CD4-positive, alpha-beta T cell treated with Interleukin-6 for 4 hours (primary cell): Measurements from ENCODE around the gene G6PC3.
"Not testable (repeated sequence)": the region's sequence is repeated elsewhere in the genome, so short reads cannot be mapped to it uniquely, and the experiment has no call there.

Source experiments
- DNase-seq: peaks from one replicate; pipeline ENCODE4 v3.0.0-alpha.2; 2020; ENCODE audit warnings: mixed read lengths

G6PC3 gene

GRCh38 chr17:44084921-44085320 is 14.4 kb downstream of the G6PC3 start:
- DNase-seq = no peak

GRCh38 chr17:44085908-44086307 is 15.4 kb downstream of the G6PC3 start:
- DNase-seq = no peak

- peak; percentile 77 for DNase-seq
Observed at GRCh38 chr17:44086364-44087311, 16.1 kb downstream of the G6PC3 start.

- no peak for DNase-seq
Observed at GRCh38 chr17:44087319-44087718, 16.8 kb downstream of the G6PC3 start.

- no peak for DNase-seq
Observed at GRCh38 chr17:44088254-44088653, 17.7 kb downstream of the G6PC3 start.

GRCh38 chr17:44091200-44091997 is 20.9 kb downstream of the G6PC3 start:
- no peak for DNase-seq

GRCh38 chr17:44092051-44092450 is 21.5 kb downstream of the G6PC3 start:
- DNase-seq = no peak

GRCh38 chr17:44093231-44093900 is 22.8 kb downstream of the G6PC3 start:
- no peak for DNase-seq

GRCh38 chr17:44094701-44095387 is 24.3 kb downstream of the G6PC3 start:
- DNase-seq = no peak

GRCh38 chr17:44095388-44095646 is 24.8 kb downstream of the G6PC3 start:
- DNase-seq = no peak

- DNase-seq = peak; percentile 15
Observed at GRCh38 chr17:44095647-44096496, 25.3 kb downstream of the G6PC3 start.

- no peak for DNase-seq
Observed at GRCh38 chr17:44097110-44097958, 26.8 kb downstream of the G6PC3 start.

GRCh38 chr17:44101858-44102257 is 31.3 kb downstream of the G6PC3 start:
- DNase-seq = not testable (repeated sequence)

GRCh38 chr17:44102849-44103622 is 32.5 kb downstream of the G6PC3 start:
- no peak for DNase-seq

GRCh38 chr17:44105483-44105882 is 34.9 kb downstream of the G6PC3 start:
- DNase-seq = no peak

GRCh38 chr17:44105941-44106340 is 35.4 kb downstream of the G6PC3 start:
- DNase-seq = no peak

- no peak for DNase-seq
Observed at GRCh38 chr17:44106801-44107200, 36.3 kb downstream of the G6PC3 start.

- no peak for DNase-seq
Observed at GRCh38 chr17:44108440-44109311, 38.1 kb downstream of the G6PC3 start.

- DNase-seq = no peak
Observed at GRCh38 chr17:44109312-44109630, 38.7 kb downstream of the G6PC3 start.
